GM12878 (cell line): Measurements from ENCODE around the gene HIVEP1. TPM values are rescaled to one million over a fixed set of nuclear protein-coding genes. Genes with fewer than 3 reads are reported as not detected.
A peak's percentile ranks its signal among the peaks of the same experiment; 100 is the strongest.

Experiments
- ATAC-seq: fragments of 200-7000 bp; cut with Tn5 transposase; 3 replicates; pipeline ENCODE4 v1.9.1; 2020; ENCODE audit warnings: mild to moderate bottlenecking, moderate library complexity
- BruUV-seq: library from RNA; stranded (reverse); fragments of 400-500 nt; replicated peaks from 2 replicates; lab custom pipeline; 2021; lab: Mats Ljungman, UMichigan
- CTCF ChIA-PET: fragments of 300-600 bp; sonication (Branson Sonifier 250); formaldehyde crosslinking; extraction: SDS; loops from one replicate; lab custom pipeline; 2021; ENCODE audit warnings: inconsistent platforms; lab: Yijun Ruan, JAX
- POLR2A ChIA-PET: fragments of 350-600 bp; formaldehyde crosslinking; extraction: SDS; loops from one replicate; lab custom pipeline; 2021; ENCODE audit warnings: inconsistent platforms; lab: Charles Lee
- RAD21 ChIA-PET: fragments of 300-600 bp; sonication (Branson Sonifier 250); formaldehyde crosslinking; loops from one replicate; lab custom pipeline; 2023; ENCODE audit warnings: antibody characterized with exemption; ENCODE audit not compliant: unreplicated experiment; lab: Charles Lee
- SMC1A ChIA-PET: fragments of 300-600 bp; sonication (Branson Sonifier 250); formaldehyde crosslinking; loops from one replicate; lab custom pipeline; 2023; ENCODE audit not compliant: unreplicated experiment, uncharacterized antibody; lab: Charles Lee
- DNase-seq: peaks from one replicate; pipeline ENCODE4 v3.0.0-alpha.2; 2011; ENCODE audit warnings: low read depth, low spot score
- FAIRE-seq: peaks from 3 replicates; lab custom pipeline; 2011; peaks lifted over from hg19 to GRCh38; lab: Jason Lieb, UNC
- H2AFZ ChIP-seq: 2 replicates; pipeline ENCODE4 v1.6.0; 2011; ENCODE audit warnings: low read depth, low read length, control low read depth; ENCODE audit not compliant: control insufficient read depth
- H3K27ac ChIP-seq: 2 replicates; pipeline ENCODE4 v1.5.1; 2011; ENCODE audit warnings: control low read depth; ENCODE audit not compliant: control insufficient read depth, insufficient read depth
- H3K27me3 ChIP-seq, 2 experiments: replicated peaks in 1 of 2; 2 replicates each; pipeline versions ENCODE4 v1.6.0 to v1.6.1; 2011; ENCODE audit warnings: low read length in 1 of 2; ENCODE audit not compliant: control insufficient read depth in 2 of 2, insufficient read depth in 2 of 2
- H3K36me3 ChIP-seq, 2 experiments: 2 replicates each; pipeline ENCODE4 v1.5.1; 2011; ENCODE audit warnings: low read length in 1 of 2; ENCODE audit not compliant: control insufficient read depth in 2 of 2, insufficient read depth in 2 of 2
- H3K4me1 ChIP-seq: 2 replicates; pipeline ENCODE4 v1.6.1; 2011; ENCODE audit warnings: mild to moderate bottlenecking, low read length, moderate library complexity, mixed read lengths; ENCODE audit not compliant: control insufficient read depth, insufficient read depth
- H3K4me2 ChIP-seq: 2 replicates; pipeline ENCODE4 v1.6.0; 2011; ENCODE audit warnings: control low read depth; ENCODE audit not compliant: control insufficient read depth, insufficient read depth
- H3K4me3 ChIP-seq: fragments of 200-600 bp; sonication (generic); 2 replicates; pipeline ENCODE4 v1.5.1; 2016
- H3K79me2 ChIP-seq: 2 replicates; pipeline ENCODE4 v1.6.0; 2011; ENCODE audit warnings: low read length; ENCODE audit not compliant: control insufficient read depth, insufficient read depth
- H3K9ac ChIP-seq: 2 replicates; pipeline ENCODE4 v1.8.0; 2011; ENCODE audit warnings: low read length, control low read depth, mixed read lengths; ENCODE audit not compliant: control insufficient read depth, insufficient read depth
- H3K9me3 ChIP-seq: replicated peaks from 3 replicates; pipeline ENCODE4 v1.5.1; 2011; ENCODE audit warnings: mild to moderate bottlenecking, low read length; ENCODE audit not compliant: control insufficient read depth, insufficient read depth
- H4K20me1 ChIP-seq: 2 replicates; pipeline ENCODE4 v1.6.0; 2011; ENCODE audit not compliant: control insufficient read depth, insufficient read depth
- ATF7 ChIP-seq: fragments of 450-650 bp; IDR thresholded peaks from 2 replicates; pipeline ENCODE4 v1.6.1; 2016; ENCODE audit warnings: low read depth, mild to moderate bottlenecking
- BACH1 ChIP-seq: fragments of 450-650 bp; IDR thresholded peaks from 2 replicates; pipeline ENCODE4 v1.6.1; 2017; ENCODE audit warnings: mild to moderate bottlenecking, borderline replicate concordance
- TBL1XR1 ChIP-seq: IDR thresholded peaks from 2 replicates; pipeline ENCODE4 v1.6.1; 2012; ENCODE audit warnings: low read depth, low read length, improper control_type of control experiment
- ZBED1 ChIP-seq: IDR thresholded peaks from 2 replicates; pipeline ENCODE4 v1.6.1; 2016; ENCODE audit warnings: borderline replicate concordance
- WGBS: methylation state at CpG from one replicate; pipeline ENCODE4 v1.1.6; 2016; ENCODE audit warnings: low lambda C conversion rate; ENCODE audit not compliant: insufficient replicate concordance, insufficient coverage; ENCODE audit errors: missing lambda C conversion rate; 5-methylcytosine and 5-hydroxymethylcytosine counted together
- in situ Hi-C: fragments of 300-500 bp; cut with MboI; formaldehyde crosslinking; loops from 9 replicates; pipeline ENCODE4 v1.14.3; 2018; ENCODE audit warnings: mixed read lengths
- intact Hi-C: fragments of 100-400 bp; cut with micrococcal nuclease; formaldehyde crosslinking; loops from one replicate; pipeline ENCODE4 v1.14.2; 2022; ENCODE audit not compliant: unreplicated experiment
- polyA plus RNA-seq, 11 experiments: library from polyadenylated mRNA; depleted of rRNA in 4 of 11; unstranded in 6 of 11; stranded (reverse) in 5 of 11; fragments of >200 nt; fragmentation: Nextera tagmentation in 4 of 11; fragmentation: Illumina TruSeq in 1 of 11; extraction: Ambion mirVana in 4 of 11; extraction: Trizol in 1 of 11; gene quantifications; 1 replicate in 1 of 11; 2 replicates in 10 of 11; pipeline versions ENCODE4 v1.2.1 to v1.2.3, GENCODE V29; 2011 to 2016; ENCODE audit warnings: inconsistent platforms in 2 of 11, missing spikeins in 2 of 11, low read depth in 1 of 11
- total RNA-seq, 4 experiments: library from RNA; depleted of rRNA in 3 of 4; stranded (reverse); fragments of >200 nt in 3 of 4; fragmentation: Illumina TruSeq in 1 of 4; extraction: Trizol in 1 of 4; gene quantifications; 2 replicates each; pipeline versions ENCODE4 v1.2.1 to v1.2.3, GENCODE V29; 2013 to 2021

HIVEP1 gene
- total and polyA plus RNA-seq, 10 of the 15 experiments (the other 5 are each of a cell fraction or from before 2014, with no cell fraction given) = 4.3 to 37.5 (median 21.6) TPM

DNA sequence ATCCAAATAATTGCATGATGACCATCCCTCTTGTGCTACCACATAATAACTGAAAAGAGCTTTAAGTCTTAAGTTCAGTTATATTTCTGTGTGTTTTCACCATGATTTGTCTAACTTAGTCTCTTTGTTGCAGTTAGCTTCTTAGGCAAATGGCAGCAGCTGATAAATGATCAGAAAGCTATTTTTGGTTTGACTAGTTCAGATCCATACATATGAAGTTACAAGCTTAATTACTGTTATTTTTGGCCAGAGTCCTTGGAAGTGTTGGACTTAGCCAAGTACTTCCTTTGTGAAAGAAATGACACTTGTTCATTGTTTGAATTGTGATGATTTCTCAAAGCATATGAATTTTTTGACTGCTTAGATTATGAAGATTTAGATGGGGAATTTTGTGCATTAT, 54.2 kb downstream of the HIVEP1 start:
- no peaks in the 10 kb centered on the region; the same call in 2 of the 3 replicates for H3K9me3 ChIP-seq
- ChIA-PET POLR2A (interaction anchor here (0.5 to 2.0 kb wide), 21 partner anchors 9 to 686 kb away, joined by 3 to 18 read pairs (median 5); partner anchors contain the start of gene EDN1), RAD21 (interaction anchor here (0.6 to 9.8 kb wide), 41 partner anchors 8 to 539 kb away, joined by 3 to 77 read pairs (median 5); partner anchors contain the start of genes EDN1 and HIVEP1), CTCF (interaction anchor here (0.5 to 3.1 kb wide), 16 partner anchors 8 to 355 kb away, joined by 3 to 19 read pairs (median 5); partner anchors contain the start of gene EDN1), SMC1A (interaction anchor here (0.7 to 4.3 kb wide), 40 partner anchors 8 to 542 kb away, joined by 3 to 70 read pairs (median 5); partner anchors contain the start of gene EDN1)
- H3K4me2 ChIP-seq = peak overlapping the region; percentile 92
- intact Hi-C loops (no loop called here), in situ Hi-C loops (no loop called here)
- peak overlapping the region; percentile 35; the same call in 1 of the 2 replicates for H3K4me3 ChIP-seq
- TF ChIP-seq BACH1 (no peak), ZBED1 (no peak)
- peaks cover 95% of the 10 kb centered on the region for H3K79me2 ChIP-seq
- DNase-seq (no peak), ATAC-seq (no peak), FAIRE-seq (no peak)
- H4K20me1 ChIP-seq = no peaks in the 10 kb centered on the region
- peaks cover 39% of the 10 kb centered on the region for H3K4me1 ChIP-seq
- BruUV-seq = no TSS peak
- peak overlapping the region; percentile 62 for H3K9ac ChIP-seq
- peak overlapping the region; percentile 97 for H3K27ac ChIP-seq
- H2AFZ ChIP-seq = no peak overlapping the region
- H3K36me3 ChIP-seq = peaks cover 0 to 1% of the 10 kb centered on the region in 2 experiments; a peak in 1 of 4 replicates
- no peaks in the 10 kb centered on the region for H3K27me3 ChIP-seq

DNA sequence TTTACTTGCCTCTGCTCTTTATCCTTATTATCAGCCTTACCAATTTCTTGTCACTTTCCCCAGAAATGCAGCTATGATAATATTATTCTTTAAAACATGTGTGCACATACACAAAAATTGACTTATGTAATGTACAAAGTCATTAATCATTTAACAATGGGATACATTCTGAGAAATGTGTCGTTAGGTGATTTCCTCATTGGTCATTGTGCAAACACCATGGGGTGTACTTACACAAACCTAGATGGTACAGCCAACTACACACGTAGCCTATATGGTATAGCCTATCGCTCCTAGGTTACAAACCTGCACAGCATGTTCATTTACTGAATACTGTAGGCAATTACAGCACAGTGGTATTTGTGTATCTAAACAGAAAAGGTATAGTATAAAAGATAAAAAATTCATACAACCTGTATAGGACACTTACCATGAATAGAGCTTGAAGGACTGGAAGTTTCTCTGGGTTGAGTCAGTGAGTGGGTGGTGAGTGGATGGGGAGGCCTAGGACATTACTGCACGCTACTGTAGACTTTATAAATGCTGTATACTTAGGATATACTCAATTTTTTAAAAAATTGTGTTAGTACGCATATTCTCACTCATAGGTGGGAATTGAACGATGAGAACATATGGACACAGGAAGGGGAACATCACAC, 56.9 kb downstream of the HIVEP1 start:
- DNase-seq = no peak
- no peak overlapping the region for H3K9ac ChIP-seq
- peaks cover 26% of the 10 kb centered on the region for H3K4me1 ChIP-seq
- ChIA-PET RAD21 (interaction anchor here (1.4 to 9.8 kb wide), 2 partner anchors 57 to 337 kb away, joined by 3 to 77 read pairs; partner anchors contain the start of gene HIVEP1), POLR2A (no interaction called here)
- no peaks in the 10 kb centered on the region for H3K27me3 ChIP-seq
- no peak overlapping the region for H3K4me3 ChIP-seq
- FAIRE-seq = no peak
- intact Hi-C loops = no loop called here
- H3K4me2 ChIP-seq = no peak overlapping the region
- TF ChIP-seq TBL1XR1 = no peak
- 0 out of 2 replicates have a peak, but pooled peaks have one; percentile 17 for TF ChIP-seq ATF7
- TF ChIP-seq, all 136 proteins: peak for 1
- Histone ChIP-seq H3K27ac (no peak overlapping the region), H3K9me3 (no peaks in the 10 kb centered on the region; the same call in 2 of the 3 replicates), H2AFZ (no peak overlapping the region), H4K20me1 (no peaks in the 10 kb centered on the region), H3K36me3 (peaks cover 0 to 1% of the 10 kb centered on the region in 2 experiments; a peak in 1 of 4 replicates), H3K79me2 (peaks cover 93% of the 10 kb centered on the region)
- ATAC-seq = peak; percentile 11; the same call in 2 of the 3 replicates
- SMC1A ChIA-PET = interaction anchor here (1.0 to 4.3 kb wide), 8 partner anchors 16 to 247 kb away, joined by 3 to 56 read pairs (median 3); no protein-coding TSS in a partner anchor
- no TSS peak for BruUV-seq
- in situ Hi-C loops = no loop called here
- CTCF ChIA-PET = interaction anchor here (2.1 kb wide), 1 partner anchor 10 kb away, joined by 4 read pairs; no protein-coding TSS in a partner anchor
- 74% methylated on average over 5 of the region's 6 CpGs for WGBS
